ENCODE measurements around the gene DEPDC4.
"Not testable (repeated sequence)": the region's sequence is repeated elsewhere in the genome, so short reads cannot be mapped to it uniquely, and the experiment has no call there.

DEPDC4 gene

GRCh38 chr12:100263131-100263530 lies 3.7 kb downstream of the DEPDC4 start:
- no peak for DNase-seq (ENCODE audit: low read depth)

- DNase-seq (ENCODE audit: low read depth), result no peak
Measured at GRCh38 chr12:100258127-100258526, 8.8 kb downstream of the DEPDC4 start.

DNA sequence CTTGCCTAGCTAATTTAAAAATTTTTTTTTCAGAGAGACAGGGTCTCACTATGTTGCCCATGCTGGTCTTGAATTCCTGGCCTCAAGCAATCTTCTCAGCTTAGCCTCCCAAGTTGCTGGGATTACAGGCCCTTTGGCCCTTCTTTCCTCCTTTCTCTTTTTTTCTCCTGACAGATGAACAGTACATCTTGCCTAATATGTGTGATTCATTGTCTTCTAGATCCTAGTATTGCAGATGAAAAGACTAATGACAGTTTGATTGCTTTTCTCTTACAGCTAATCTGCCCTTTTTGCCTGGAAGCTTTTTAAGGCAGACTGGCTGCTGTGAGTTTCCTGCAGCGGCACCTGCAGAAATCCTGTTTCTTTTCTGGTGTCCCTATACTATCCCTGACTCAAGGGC lies 12.0 kb downstream of the DEPDC4 start:
- no peak for DNase-seq (ENCODE audit: low read depth)

GRCh38 chr12:100253437-100253836 lies 13.4 kb downstream of the DEPDC4 start:
- DNase-seq (ENCODE audit: low read depth), result no peak

- DNase-seq (ENCODE audit: low read depth), result no peak
Measured at GRCh38 chr12:100251917-100252316, 15.0 kb downstream of the DEPDC4 start.

DNA sequence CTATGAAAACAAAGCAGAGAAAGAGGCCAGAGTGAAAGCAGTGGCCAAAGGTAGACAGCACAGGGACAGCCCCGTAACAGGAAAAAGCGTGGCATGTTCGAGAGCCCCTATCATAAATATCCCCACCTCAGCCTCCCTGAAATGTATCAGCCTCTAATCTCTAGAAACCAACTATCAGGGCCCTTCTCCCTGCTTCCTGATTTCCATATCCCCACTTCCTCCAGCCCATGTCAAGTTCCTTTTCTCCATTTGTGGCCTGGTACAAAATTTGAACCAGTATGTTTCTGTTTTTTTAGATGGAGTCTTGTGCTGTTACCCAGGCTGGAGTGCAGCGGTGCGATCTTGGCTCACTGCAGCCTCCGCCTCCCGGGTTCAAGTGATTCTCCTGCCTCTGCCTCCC lies 16.9 kb downstream of the DEPDC4 start:
- no peak for DNase-seq (ENCODE audit: low read depth)

- no peak for DNase-seq (ENCODE audit: low read depth)
Measured at GRCh38 chr12:100248886-100249285, 18.0 kb downstream of the DEPDC4 start.

GRCh38 chr12:100247765-100248164 lies 19.1 kb downstream of the DEPDC4 start:
- no peak for DNase-seq (ENCODE audit: low read depth)

GRCh38 chr12:100243137-100243536 lies 23.7 kb downstream of the DEPDC4 start:
- DNase-seq (ENCODE audit: low read depth), result no peak

DNA sequence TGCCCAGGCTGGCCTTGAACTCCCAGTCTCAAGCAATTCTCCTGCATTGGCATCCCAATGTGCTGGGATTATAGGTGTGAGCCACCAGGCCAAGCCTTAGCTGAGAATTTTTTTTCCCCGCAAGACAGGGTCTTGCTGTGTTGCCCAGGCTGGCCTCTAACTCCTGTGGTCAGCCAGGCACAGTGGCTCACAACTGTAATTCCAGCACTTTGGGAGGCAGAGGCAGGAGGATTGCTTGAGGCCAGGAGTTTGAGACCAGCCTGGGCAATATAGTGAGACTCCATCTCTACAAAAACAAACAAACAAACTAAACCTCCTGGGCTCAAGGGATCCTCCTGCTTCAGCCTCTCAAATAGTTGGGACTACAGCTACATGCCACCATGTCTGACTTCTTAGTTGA lies 27.3 kb downstream of the DEPDC4 start:
- DNase-seq (ENCODE audit: low read depth), result no peak

DNA sequence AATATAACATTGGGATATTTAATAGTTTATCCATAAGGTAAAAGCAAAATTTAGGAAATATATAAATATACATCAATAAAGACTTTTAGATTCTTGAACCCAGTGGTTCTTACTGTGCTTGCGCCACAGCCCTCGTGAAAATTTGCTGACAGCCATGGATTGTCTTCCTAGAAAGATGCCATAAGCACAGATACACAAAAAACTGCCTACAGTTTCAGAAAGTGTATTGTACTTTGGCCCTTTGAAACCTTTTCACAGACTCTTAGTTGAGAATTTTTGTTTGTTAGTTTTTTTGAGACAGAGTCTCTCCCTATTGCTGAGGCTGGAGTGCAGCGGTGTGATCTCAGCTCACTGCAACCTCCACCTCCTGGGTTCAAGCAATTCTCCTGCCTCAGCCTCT lies 28.1 kb downstream of the DEPDC4 start:
- no peak for DNase-seq (ENCODE audit: low read depth)

DNA sequence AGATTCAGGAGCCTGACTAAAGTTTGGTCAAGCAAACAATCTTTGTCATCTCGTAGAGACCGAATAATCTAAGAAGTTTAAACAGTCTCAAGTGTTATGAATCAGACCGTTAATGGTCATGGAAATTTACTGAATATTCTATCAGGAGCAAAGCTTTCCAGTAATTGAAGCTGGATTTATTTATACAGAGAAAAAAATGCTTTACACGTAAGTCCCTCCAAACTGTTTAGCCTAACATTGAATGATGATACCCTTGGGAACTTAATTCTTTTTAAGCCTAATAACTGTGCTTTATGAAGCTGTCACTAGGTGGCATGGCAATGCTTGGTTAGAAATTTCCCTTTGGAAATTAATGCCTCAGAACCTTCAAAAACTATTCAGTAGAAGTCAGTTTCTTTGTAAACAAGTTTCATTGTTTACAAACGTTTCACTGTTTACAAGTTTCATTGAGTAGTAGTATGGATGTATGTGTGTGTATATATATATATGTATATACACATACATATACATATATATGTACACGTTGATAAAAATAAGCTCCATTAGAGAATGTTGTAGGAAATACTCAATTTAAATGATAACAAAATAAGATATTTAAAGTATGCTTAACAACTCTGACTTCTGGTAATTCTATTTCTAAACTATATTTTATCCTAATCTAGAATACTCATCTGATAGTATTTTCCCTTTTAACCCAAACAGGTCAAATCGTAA lies 32.1 kb downstream of the DEPDC4 start:
- no peak for DNase-seq (ENCODE audit: low read depth)

GRCh38 chr12:100234166-100234565 lies 32.7 kb downstream of the DEPDC4 start:
- DNase-seq (ENCODE audit: low read depth), result no peak

- not testable (repeated sequence) for DNase-seq (ENCODE audit: low read depth)
Measured at GRCh38 chr12:100231873-100232272, 35.0 kb downstream of the DEPDC4 start.

DNA sequence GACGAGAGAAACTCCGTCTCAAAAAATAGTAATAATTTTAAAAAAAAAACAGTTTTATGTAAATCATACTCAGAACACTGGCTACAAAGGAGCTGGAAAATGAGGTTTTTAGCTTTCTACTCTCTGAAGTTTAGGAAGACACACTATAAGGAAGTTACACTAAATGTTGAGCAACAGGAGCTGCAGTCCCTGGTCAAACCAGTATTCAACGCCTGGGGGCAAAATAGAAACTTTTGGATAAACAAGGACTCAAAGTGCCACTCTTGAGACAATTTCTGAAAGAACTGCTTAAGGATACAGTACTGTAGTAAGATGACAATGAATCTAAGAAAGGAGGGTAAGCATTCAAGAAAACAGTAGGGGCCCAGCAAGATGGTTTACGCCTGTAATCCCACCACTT lies 37.0 kb downstream of the DEPDC4 start:
- no peak for DNase-seq (ENCODE audit: low read depth)

DNA sequence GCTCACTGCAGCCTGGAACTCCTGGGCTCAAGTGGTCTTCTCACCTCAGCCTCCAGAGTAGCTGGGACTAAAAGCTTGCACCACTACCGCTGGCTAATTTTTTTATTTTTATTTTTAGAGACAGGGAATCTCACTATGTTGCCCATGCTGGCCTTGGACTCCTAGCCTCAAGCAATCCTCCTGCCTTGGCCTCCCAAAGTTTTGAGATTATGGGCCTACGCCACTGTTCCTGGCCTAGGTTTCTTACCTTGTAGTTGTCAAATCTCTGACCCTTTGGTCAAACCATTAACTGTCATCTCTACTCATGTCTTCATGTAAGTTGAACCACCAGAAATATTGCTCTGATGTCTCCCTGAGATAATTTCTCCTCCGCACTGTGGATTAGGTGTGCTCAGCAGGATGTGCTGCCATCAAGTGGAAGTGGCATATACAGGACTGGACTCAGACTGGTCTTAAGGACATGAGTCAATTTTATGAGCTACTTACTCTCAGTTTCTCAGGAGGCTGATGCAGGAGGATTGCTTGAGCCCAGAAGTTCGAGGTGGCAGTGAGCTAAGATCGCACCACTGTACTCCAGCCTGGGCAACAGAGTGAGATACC lies 37.7 kb downstream of the DEPDC4 start:
- no peak for DNase-seq (ENCODE audit: low read depth)

DNA sequence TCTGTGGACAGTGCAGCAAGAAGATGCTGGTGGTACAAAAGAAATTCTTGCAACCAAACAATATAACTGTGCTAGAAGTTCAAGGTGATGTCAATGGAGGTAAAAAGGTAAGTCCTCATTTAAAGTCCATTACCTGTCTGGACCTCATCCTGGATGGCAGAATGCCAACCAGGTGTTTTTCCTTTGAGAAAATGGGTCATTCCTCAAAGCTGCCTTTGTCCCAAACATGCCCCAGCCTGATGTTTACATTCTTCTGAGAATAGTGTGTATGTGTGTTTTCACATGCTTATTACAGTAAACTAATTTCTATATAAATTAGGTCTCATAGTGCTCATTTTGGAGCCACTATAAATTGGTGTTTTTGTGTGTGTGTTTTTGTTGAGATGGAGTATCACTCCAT lies 41.4 kb downstream of the DEPDC4 start:
- no peak for DNase-seq (ENCODE audit: low read depth)

DNA sequence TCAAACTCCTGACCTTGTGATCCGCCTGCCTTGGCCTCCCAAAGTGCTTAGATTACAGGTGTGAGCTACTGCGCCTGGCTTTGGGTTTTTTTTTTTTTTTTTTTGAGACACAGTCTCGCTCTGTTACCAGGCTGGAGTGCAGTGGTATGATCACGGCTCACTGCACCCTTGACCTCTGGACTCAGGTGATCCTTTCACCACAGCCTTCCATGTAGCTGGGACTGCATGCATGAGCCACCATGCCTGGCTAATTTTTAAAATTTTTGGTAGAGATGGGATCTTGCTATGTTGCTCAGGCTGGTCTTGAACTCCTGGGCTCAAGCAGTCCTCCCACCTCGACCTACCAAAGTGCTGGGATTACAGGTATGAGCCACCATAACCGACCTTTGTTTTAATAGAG lies 44.7 kb downstream of the DEPDC4 start:
- DNase-seq (ENCODE audit: low read depth), result not testable (repeated sequence)

DNA sequence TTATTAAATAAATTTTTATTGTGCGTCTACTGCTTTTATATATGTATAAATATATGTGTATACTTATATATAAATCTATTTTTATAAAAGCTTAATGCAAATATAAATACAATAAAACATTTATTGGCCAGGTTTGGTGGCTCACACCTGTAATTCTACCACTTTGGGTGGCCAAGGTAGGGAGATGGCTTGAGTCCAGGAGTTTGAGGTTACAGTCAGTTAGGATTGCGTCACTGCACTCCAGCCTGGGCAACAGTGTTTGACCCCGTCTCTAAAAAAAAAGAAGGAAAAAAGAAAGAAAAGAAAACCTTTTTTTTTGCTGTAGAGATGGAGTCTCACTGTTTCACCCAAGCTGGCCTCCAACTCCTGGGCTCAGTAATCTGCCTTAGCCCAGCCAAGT lies 45.4 kb downstream of the DEPDC4 start:
- DNase-seq (ENCODE audit: low read depth), result no peak

- DNase-seq (ENCODE audit: low read depth), result no peak
Measured at GRCh38 chr12:100219328-100220109, 47.4 kb downstream of the DEPDC4 start.

DNA sequence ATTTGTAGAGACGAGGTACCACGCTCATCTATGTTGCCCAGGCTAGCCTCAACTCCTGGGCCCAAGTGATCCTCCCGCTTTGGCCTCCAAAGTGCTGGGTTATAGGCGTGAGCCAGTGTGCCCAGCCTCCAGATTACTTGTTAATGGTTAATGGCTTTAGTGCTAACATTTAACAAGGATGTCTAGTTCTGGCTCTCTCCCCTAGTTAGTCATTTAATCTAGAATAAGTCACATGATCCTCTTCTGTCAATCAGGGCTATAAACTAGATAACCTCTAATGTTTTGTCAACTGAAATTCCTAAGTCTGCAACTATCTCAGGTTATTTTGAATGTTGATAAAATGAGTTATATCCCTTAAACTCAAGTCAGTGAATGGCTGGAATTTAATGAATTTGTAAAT lies 50.5 kb downstream of the DEPDC4 start:
- no peak for DNase-seq (ENCODE audit: low read depth)

DNA sequence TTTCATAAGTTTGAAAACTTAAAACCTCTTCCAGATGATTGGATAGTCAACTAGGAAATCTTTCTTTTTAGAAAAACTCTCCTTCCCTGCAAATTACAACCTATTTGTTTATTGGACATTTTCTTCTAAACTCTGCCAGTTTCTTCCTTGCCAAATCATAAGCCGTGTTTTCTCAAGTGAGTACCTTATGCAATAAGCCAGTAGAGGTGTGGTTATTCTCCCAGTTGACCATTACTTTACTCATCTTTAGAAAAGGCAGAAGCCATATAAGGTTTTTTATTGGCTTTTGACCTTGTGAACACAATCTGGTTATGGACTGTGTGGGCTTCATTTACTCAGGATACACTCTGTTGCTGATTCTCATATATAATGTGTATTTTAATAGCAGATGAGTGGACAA lies 51.7 kb downstream of the DEPDC4 start:
- no peak for DNase-seq (ENCODE audit: low read depth)

DNA sequence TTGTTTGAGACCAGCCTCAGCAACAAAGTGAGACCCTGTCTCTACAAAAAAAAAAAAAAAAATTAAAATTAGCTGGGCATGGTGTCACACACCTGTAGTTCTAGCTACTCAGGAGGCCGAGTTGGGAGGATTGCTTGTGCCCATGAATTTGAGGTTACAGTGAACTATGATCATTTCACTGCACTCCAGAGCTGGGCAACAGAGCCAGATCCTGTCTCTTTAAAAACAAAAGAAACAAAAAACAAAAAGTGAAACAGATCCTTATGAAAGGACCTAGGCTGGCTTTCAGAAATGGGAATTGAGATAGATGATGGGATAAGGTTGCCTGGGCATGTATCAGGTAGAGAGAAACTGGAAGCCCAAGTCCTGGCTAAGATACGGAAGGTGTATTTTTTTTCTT lies 52.4 kb downstream of the DEPDC4 start:
- DNase-seq (ENCODE audit: low read depth), result no peak
